Dermis blood vessel endothelial cell (primary cell): Measurements from ENCODE around the gene COQ8B. TPM values are rescaled to one million over a fixed set of nuclear protein-coding genes. Genes with fewer than 3 reads are reported as not detected.

Experiments
- DNase-seq: peaks from one replicate; pipeline ENCODE4 v3.0.0; 2010
- total RNA-seq: library from RNA; depleted of rRNA; stranded (reverse); fragments of >200 nt; gene quantifications from 2 replicates; pipeline ENCODE4 v1.2.3, GENCODE V29; 2014

The COQ8B gene
- total RNA-seq, 1 donor from 2014 or later: 31.8 TPM

- DNase-seq: peak; percentile 38
These were observed 716 bp upstream of the COQ8B start for GRCh38 chr19:40717325-40717879.

GRCh38 chr19:40716031-40716481 lies 630 bp downstream of the COQ8B start:
- DNase-seq: peak; percentile 86

GRCh38 chr19:40714441-40715299 lies 2.0 kb downstream of the COQ8B start:
- peak; percentile 92 for DNase-seq

GRCh38 chr19:40713939-40714338 lies 2.7 kb downstream of the COQ8B start:
- DNase-seq: no peak

GRCh38 chr19:40709817-40710216 lies 6.9 kb downstream of the COQ8B start:
- DNase-seq: no peak

- no peak for DNase-seq
These were observed 9.1 kb downstream of the COQ8B start for GRCh38 chr19:40707615-40708014.

GRCh38 chr19:40705950-40706619 lies 10.6 kb downstream of the COQ8B start:
- DNase-seq: no peak

- no peak for DNase-seq
These were observed 11.4 kb downstream of the COQ8B start for GRCh38 chr19:40705362-40705651.

- DNase-seq: no peak
These were observed 12.0 kb downstream of the COQ8B start for GRCh38 chr19:40704491-40705361.

GRCh38 chr19:40703029-40703755 lies 13.5 kb downstream of the COQ8B start:
- DNase-seq: no peak

GRCh38 chr19:40702337-40703012 lies 14.2 kb downstream of the COQ8B start:
- no peak for DNase-seq

- no peak for DNase-seq
These were observed 14.9 kb downstream of the COQ8B start for GRCh38 chr19:40701758-40702157.

GRCh38 chr19:40700083-40700482 lies 16.6 kb downstream of the COQ8B start:
- no peak for DNase-seq

GRCh38 chr19:40697007-40697406 lies 19.7 kb downstream of the COQ8B start:
- no peak for DNase-seq

GRCh38 chr19:40695881-40696280 lies 20.8 kb downstream of the COQ8B start:
- no peak for DNase-seq

- DNase-seq: no peak
These were observed 22.8 kb downstream of the COQ8B start for GRCh38 chr19:40693896-40694295.

GRCh38 chr19:40693150-40693788 lies 23.4 kb downstream of the COQ8B start:
- DNase-seq: no peak

GRCh38 chr19:40692212-40692551 lies 24.5 kb downstream of the COQ8B start:
- DNase-seq: no peak

GRCh38 chr19:40691421-40692211 lies 25.1 kb downstream of the COQ8B start:
- DNase-seq: no peak

- peak; percentile 93 for DNase-seq
These were observed 25.8 kb downstream of the COQ8B start for GRCh38 chr19:40690693-40691420.
